HepG2 (cell line): Measurements from ENCODE around the gene SEC14L5. TPM values are rescaled to one million over a fixed set of nuclear protein-coding genes. Genes with fewer than 3 reads are reported as not detected.
A peak's percentile ranks its signal among the peaks of the same experiment; 100 is the strongest.

Experiments used
- AKAP8 ChIP-seq: sonication (generic); formaldehyde crosslinking; IDR thresholded peaks from 2 replicates; pipeline ENCODE4 v1.5.1; 2020; ENCODE audit warnings: mild to moderate bottlenecking, missing genetic modification reagents
- ATF5 ChIP-seq: sonication (generic); formaldehyde crosslinking; IDR thresholded peaks from 2 replicates; pipeline ENCODE4 v1.4.0; 2020; ENCODE audit warnings: mild to moderate bottlenecking, low read depth, missing genetic modification reagents
- BCL3 ChIP-seq: sonication (generic); formaldehyde crosslinking; IDR thresholded peaks from 2 replicates; pipeline ENCODE4 v1.5.1; 2020; ENCODE audit warnings: mild to moderate bottlenecking, missing genetic modification reagents, moderate library complexity
- CCDC6 ChIP-seq: sonication (generic); formaldehyde crosslinking; IDR thresholded peaks from 2 replicates; pipeline ENCODE4 v1.8.1; 2022; ENCODE audit warnings: mild to moderate bottlenecking, missing genetic modification reagents, moderate library complexity
- CERS6 ChIP-seq: sonication (generic); formaldehyde crosslinking; IDR thresholded peaks from 2 replicates; pipeline ENCODE4 v1.5.0; 2020; ENCODE audit warnings: missing genetic modification reagents
- CREBL2 ChIP-seq: sonication (generic); formaldehyde crosslinking; IDR thresholded peaks from 2 replicates; pipeline ENCODE4 v1.8.1; 2023; ENCODE audit warnings: missing genetic modification reagents, mild to moderate bottlenecking, borderline replicate concordance
- DNMT1 ChIP-seq: sonication (generic); formaldehyde crosslinking; IDR thresholded peaks from 2 replicates; pipeline ENCODE4 v1.5.1; 2020; ENCODE audit warnings: mild to moderate bottlenecking, missing genetic modification reagents
- FOXP1 ChIP-seq, 2 experiments: fragments of 450-650 bp in 1 of 2; IDR thresholded peaks; 2 replicates each; pipeline ENCODE4 v1.6.1; 2017 to 2018; ENCODE audit warnings: antibody characterized with exemption in 1 of 2
- HHEX ChIP-seq: IDR thresholded peaks from 2 replicates; pipeline ENCODE4 v1.6.1; 2016; ENCODE audit warnings: control low read depth
- HNF4G ChIP-seq, 2 experiments: sonication (generic) in 1 of 2; formaldehyde crosslinking in 1 of 2; IDR thresholded peaks; 2 replicates each; pipeline versions ENCODE4 v1.4.0 to v1.6.1; 2011 to 2020; ENCODE audit warnings: borderline replicate concordance in 2 of 2, low read depth in 2 of 2, mild to moderate bottlenecking in 2 of 2, low read length in 1 of 2, missing genetic modification reagents in 1 of 2, moderate library complexity in 1 of 2
- HOXA9 ChIP-seq: sonication (generic); formaldehyde crosslinking; IDR thresholded peaks from 2 replicates; pipeline ENCODE4 v1.8.1; 2022; ENCODE audit warnings: missing genetic modification reagents, mild to moderate bottlenecking, moderate library complexity, borderline replicate concordance
- MAX ChIP-seq: IDR thresholded peaks from 2 replicates; pipeline ENCODE4 v1.6.1; 2012; ENCODE audit warnings: inconsistent platforms
- MED8 ChIP-seq: sonication (generic); formaldehyde crosslinking; IDR thresholded peaks from 2 replicates; pipeline ENCODE4 v1.8.1; 2023; ENCODE audit warnings: mild to moderate bottlenecking, missing genetic modification reagents; ENCODE audit not compliant: insufficient replicate concordance
- RORA ChIP-seq: sonication (generic); formaldehyde crosslinking; IDR thresholded peaks from 2 replicates; pipeline ENCODE4 v1.5.0; 2020; ENCODE audit warnings: mild to moderate bottlenecking, missing genetic modification reagents, moderate library complexity
- RXRB ChIP-seq: IDR thresholded peaks from 2 replicates; pipeline ENCODE4 v1.6.1; 2016; ENCODE audit warnings: borderline replicate concordance, missing genetic modification reagents, missing compliant biosample characterization
- SMYD3 ChIP-seq: sonication (generic); formaldehyde crosslinking; IDR thresholded peaks from 2 replicates; pipeline ENCODE4 v1.8.1; 2023; ENCODE audit warnings: mild to moderate bottlenecking, missing genetic modification reagents
- SPEN ChIP-seq: sonication (generic); formaldehyde crosslinking; IDR thresholded peaks from 2 replicates; pipeline ENCODE4 v1.5.1; 2020; ENCODE audit warnings: low read depth, mild to moderate bottlenecking, missing genetic modification reagents
- ZFP36 ChIP-seq: fragments of 150-350 bp; IDR thresholded peaks from 2 replicates; pipeline ENCODE4 v1.6.1; 2018; ENCODE audit warnings: borderline replicate concordance, low read length, low read depth; ENCODE audit not compliant: partially characterized antibody
- ZFYVE20 ChIP-seq: sonication (generic); formaldehyde crosslinking; IDR thresholded peaks from 2 replicates; pipeline ENCODE4 v1.8.0; 2023; ENCODE audit warnings: low read depth, mild to moderate bottlenecking, moderate library complexity, missing genetic modification reagents, borderline replicate concordance
- ZKSCAN8 ChIP-seq: IDR thresholded peaks from 2 replicates; pipeline ENCODE4 v1.6.1; 2016; ENCODE audit warnings: borderline replicate concordance, missing genetic modification reagents, missing compliant biosample characterization
- ZNF430 ChIP-seq: sonication (generic); formaldehyde crosslinking; IDR thresholded peaks from 2 replicates; pipeline ENCODE4 v1.9.0; 2021; ENCODE audit warnings: mild to moderate bottlenecking, missing genetic modification reagents
- ZNF792 ChIP-seq: IDR thresholded peaks from 2 replicates; pipeline ENCODE4 v1.6.1; 2016
- ZSCAN25 ChIP-seq: sonication (generic); formaldehyde crosslinking; IDR thresholded peaks from 2 replicates; pipeline ENCODE4 v1.8.0; 2022; ENCODE audit warnings: mild to moderate bottlenecking, missing genetic modification reagents
- ZSCAN29 ChIP-seq: sonication (generic); formaldehyde crosslinking; conservative IDR thresholded peaks from 2 replicates; pipeline ENCODE4 v1.4.0; 2020; ENCODE audit warnings: mild to moderate bottlenecking, missing genetic modification reagents
- ZSCAN30 ChIP-seq: sonication (generic); formaldehyde crosslinking; IDR thresholded peaks from 2 replicates; pipeline ENCODE4 v1.5.0; 2020; ENCODE audit warnings: mild to moderate bottlenecking, missing genetic modification reagents
- ZZZ3 ChIP-seq: sonication (generic); formaldehyde crosslinking; IDR thresholded peaks from 2 replicates; pipeline ENCODE4 v1.4.0; 2020; ENCODE audit warnings: missing genetic modification reagents, mild to moderate bottlenecking, borderline replicate concordance
- polyA plus RNA-seq, 8 experiments: library from polyadenylated mRNA; depleted of rRNA in 3 of 8; stranded (reverse) in 7 of 8; unstranded in 1 of 8; fragments of >200 nt; fragmentation: Illumina TruSeq in 4 of 8; extraction: Trizol in 4 of 8; gene quantifications; 2 replicates each; pipeline versions ENCODE4 v1.2.1 to v1.2.3, GENCODE V29; 2011 to 2016; ENCODE audit warnings: low read depth in 4 of 8, missing spikeins in 1 of 8, mixed read lengths in 1 of 8; ENCODE audit not compliant: insufficient read depth in 1 of 8
- total RNA-seq, 5 experiments: library from RNA; depleted of rRNA; stranded (reverse); fragments of >200 nt; fragmentation: Illumina TruSeq; extraction: Trizol; gene quantifications; 2 replicates each; pipeline ENCODE4 v1.2.3, GENCODE V29; 2016; ENCODE audit warnings: low read depth in 1 of 5

The SEC14L5 gene
- total and polyA plus RNA-seq, 2 of the 13 experiments (the other 11 are each of a cell fraction or from before 2014, with no cell fraction given) = 0.40 to 0.42 TPM

- TF ChIP-seq HNF4G (IDR thresholded peaks at IDR 0.05; ENCODE audit: borderline replicate concordance, low read depth, low read length) (peak; percentile 57; the same call in 1 of the 2 replicates), HNF4G (CRISPR knock-in tag; IDR thresholded peaks at IDR 0.05; ENCODE audit: borderline replicate concordance, low read depth) (peak; percentile 74), RORA (CRISPR knock-in tag) (peak; percentile 93; the same call in 1 of the 2 replicates), ZFYVE20 (CRISPR knock-in tag) (peak; percentile 43; the same call in 1 of the 2 replicates), SPEN (peak; percentile 94), HOXA9 (CRISPR knock-in tag) (peak; percentile 82; the same call in 1 of the 2 replicates), ZNF430 (peak; percentile 98), BCL3 (CRISPR knock-in tag) (no peak; the same call in 1 of the 2 replicates), ATF5 (CRISPR knock-in tag) (no peak), SMYD3 (CRISPR knock-in tag) (no peak), RXRB (peak; percentile 79), CREBL2 (CRISPR knock-in tag) (peak; percentile 71), CERS6 (CRISPR knock-in tag) (no peak; the same call in none of the 2 replicates), ZSCAN29 (CRISPR knock-in tag) (peak; percentile 50), ZSCAN25 (peak; percentile 48; the same call in 1 of the 2 replicates), AKAP8 (CRISPR knock-in tag) (peak; percentile 40; the same call in 1 of the 2 replicates), ZSCAN30 (CRISPR knock-in tag) (no peak), ZNF792 (CRISPR knock-in tag) (peak; percentile 96), ZKSCAN8 (CRISPR knock-in tag) (peak; percentile 47; the same call in 1 of the 2 replicates), MED8 (CRISPR knock-in tag) (peak; percentile 57), FOXP1 (IDR thresholded peaks at IDR 0.05) (no peak), FOXP1 (CRISPR knock-in tag; IDR thresholded peaks at IDR 0.05) (peak; percentile 29; the same call in 1 of the 2 replicates), ZZZ3 (no peak; the same call in 1 of the 2 replicates), ZFP36 (no peak), HHEX (CRISPR knock-in tag) (no peak; the same call in 1 of the 2 replicates), CCDC6 (CRISPR knock-in tag) (peak; percentile 89), MAX (peak; percentile 92), DNMT1 (peak; percentile 8; the same call in 1 of the 2 replicates)
Observed at GRCh38 chr16:5033256-5034166, 75.4 kb downstream of the SEC14L5 start, which contains the start of gene NAGPA (continued).
